GM13976 (cell line): ENCODE measurements around the gene MYO1H.

Source experiments
- DNase-seq: peaks from one replicate; pipeline ENCODE4 v3.0.0; 2012; ENCODE audit warnings: low spot score
- CTCF ChIP-seq: IDR thresholded peaks from 2 replicates; pipeline ENCODE4 v1.5.1; 2012; ENCODE audit warnings: borderline replicate concordance, mild to moderate bottlenecking; ENCODE audit not compliant: insufficient read depth; ENCODE audit errors: extremely low read depth, missing control alignments, control extremely low read depth
- in situ Hi-C: fragments of 300-500 bp; cut with MboI; formaldehyde crosslinking; loops from one replicate; pipeline ENCODE4 v1.12.0; 2022; ENCODE audit warnings: low sequenced_read_pairs, mixed read lengths, inconsistent platforms; ENCODE audit not compliant: unreplicated experiment

The MYO1H gene

GRCh38 chr12:109343677-109344076 is 4.0 kb upstream of the MYO1H start:
- in situ Hi-C loops = no loop called here
- DNase-seq = no peak
- no peak for TF ChIP-seq CTCF

DNA sequence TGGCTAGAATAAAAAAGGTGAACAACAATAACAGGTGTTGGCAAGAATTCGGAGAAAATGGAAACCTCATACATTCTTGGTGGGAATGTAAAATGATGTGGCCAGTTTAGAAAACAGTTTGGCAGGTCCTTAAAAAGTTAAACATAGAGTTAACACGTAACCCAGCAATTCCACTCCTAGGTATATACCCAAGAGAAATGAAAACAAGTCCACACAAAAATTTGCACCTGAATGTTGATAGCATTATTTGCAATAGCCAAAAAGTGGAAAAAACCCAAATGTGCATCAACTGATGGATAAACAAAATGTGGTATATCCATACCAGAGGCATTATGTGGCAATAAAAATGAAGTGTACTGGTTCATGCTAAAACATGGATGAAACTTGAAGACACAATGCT is 2.3 kb upstream of the MYO1H start:
- in situ Hi-C loops = no loop called here
- no peak for DNase-seq
- TF ChIP-seq CTCF = no peak

- DNase-seq = no peak
- no peak for TF ChIP-seq CTCF
- in situ Hi-C loops = no loop called here
Measured at GRCh38 chr12:109346920-109347319, 780 bp upstream of the MYO1H start.

DNA sequence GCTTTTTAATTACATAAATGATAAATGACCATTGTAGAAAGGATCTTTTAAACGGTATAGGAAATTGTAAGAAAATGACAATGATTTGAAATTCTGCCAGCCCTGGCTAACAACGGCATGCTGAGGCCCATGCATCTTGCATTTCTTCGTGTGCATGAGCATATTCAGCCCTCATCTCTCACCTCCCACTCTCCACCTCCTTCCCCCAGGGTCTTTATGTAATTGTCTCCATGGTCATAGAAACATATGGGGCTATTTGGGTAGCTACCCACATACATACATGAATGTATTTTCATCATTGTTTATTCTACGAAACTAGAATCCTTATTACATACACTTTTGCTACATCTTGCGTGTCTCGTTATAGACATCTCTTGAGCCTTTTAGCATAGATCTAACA is 4.5 kb downstream of the MYO1H start:
- in situ Hi-C loops = no loop called here
- no peak for TF ChIP-seq CTCF
- no peak for DNase-seq

DNA sequence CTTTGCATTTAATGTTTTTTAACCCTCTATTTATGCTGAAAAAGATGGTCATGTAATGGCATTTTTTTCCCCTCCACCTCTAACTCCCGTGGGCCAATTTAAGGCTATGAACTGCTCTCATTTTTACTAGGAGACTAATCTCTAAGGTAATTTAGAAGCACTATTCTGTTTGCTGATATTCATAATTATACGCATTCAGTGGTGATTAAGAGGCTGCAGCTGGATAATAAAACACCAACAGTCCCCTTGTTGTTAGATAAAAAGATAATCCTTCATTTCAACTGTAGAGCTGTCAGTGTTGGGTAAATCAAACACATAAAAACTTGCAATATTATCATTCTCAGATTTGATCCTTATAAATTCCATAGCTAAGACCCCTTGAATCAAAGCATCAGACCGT is 8.9 kb downstream of the MYO1H start:
- in situ Hi-C loops = no loop called here
- DNase-seq = no peak
- no peak for TF ChIP-seq CTCF

DNA sequence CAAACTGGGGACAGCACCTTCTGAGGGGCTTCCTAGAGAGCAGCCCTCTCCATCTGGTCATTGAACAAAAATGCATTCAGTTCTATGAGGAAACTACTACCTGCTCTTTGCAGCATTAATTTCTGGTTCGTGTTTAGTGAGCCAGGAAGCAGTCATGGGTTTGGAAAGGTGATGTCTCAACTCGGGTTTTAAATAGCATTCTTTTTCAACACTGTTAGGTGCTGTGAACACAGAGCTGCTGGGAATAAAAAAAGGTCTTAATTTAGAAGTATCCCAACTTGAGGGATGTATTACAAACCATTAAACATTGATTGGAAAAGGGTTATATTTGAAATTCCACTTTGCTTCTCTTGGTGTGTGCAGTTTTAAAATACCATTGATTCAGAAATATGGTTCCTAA is 9.3 kb downstream of the MYO1H start:
- TF ChIP-seq CTCF = no peak
- DNase-seq = no peak
- in situ Hi-C loops = no loop called here

- TF ChIP-seq CTCF = no peak
- DNase-seq = peak; percentile 59
- in situ Hi-C loops = no loop called here
Measured at GRCh38 chr12:109358154-109358869, 10.6 kb downstream of the MYO1H start.
